COLO668 (cell line): ENCODE data around the gene MSI2.

Experiments
- DNase-seq: peaks from one replicate; lab custom pipeline; 2025; ENCODE audit not compliant: unreplicated experiment; lab: John Stamatoyannopoulos, UW

MSI2 gene

DNA sequence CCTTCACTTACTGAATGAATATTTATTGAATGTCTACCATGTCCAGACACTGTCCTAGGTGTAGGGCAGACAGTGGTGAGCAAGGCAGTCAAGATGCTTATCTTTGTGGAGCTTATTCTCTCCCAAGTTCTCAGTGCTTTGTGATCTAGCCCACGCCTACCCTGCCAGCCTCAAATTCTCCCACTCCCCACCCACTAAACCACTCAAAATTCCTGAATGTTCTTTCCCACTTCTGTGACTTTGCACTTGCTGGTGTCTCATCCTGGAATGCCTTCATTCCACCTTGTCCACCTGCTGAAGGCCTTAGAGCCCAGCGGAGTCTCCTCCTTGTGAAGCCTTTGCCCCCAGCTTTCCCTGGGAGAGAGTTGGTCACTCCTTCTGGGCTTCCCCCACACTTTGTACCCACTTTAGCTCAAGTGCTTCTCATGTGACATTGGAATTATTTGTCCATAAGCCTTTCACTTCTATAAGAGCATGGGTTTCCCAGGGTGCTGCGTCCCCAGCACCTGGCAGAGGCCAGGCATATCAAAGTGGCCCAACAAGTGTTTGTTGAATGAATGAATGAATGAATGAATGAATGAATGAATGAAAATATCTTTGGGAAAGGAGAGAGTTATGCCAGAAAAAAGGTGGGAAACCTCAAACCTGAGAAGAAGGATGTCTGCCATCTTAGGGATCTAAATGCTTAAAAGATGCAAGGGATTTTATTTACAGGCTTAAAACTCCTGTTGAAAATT is 465.8 kb downstream of the MSI2 start:
- DNase-seq = no peak

DNA sequence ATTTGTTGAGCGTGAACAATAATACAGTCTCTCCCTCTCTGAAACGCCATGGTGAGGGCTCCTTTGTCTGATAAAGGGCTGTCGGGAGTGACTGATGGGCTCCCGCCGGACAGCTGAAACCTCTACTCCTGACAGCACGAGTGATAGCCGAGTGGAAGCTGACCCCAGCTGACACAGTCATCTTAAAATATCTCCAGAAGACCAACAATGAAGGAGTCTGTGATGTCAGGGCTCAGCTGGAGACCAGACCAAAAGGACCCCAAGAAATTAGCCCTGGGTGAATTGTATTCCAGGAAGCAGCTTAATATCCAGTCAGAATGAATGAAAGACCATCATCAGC is 466.4 kb downstream of the MSI2 start:
- DNase-seq = no peak

DNA sequence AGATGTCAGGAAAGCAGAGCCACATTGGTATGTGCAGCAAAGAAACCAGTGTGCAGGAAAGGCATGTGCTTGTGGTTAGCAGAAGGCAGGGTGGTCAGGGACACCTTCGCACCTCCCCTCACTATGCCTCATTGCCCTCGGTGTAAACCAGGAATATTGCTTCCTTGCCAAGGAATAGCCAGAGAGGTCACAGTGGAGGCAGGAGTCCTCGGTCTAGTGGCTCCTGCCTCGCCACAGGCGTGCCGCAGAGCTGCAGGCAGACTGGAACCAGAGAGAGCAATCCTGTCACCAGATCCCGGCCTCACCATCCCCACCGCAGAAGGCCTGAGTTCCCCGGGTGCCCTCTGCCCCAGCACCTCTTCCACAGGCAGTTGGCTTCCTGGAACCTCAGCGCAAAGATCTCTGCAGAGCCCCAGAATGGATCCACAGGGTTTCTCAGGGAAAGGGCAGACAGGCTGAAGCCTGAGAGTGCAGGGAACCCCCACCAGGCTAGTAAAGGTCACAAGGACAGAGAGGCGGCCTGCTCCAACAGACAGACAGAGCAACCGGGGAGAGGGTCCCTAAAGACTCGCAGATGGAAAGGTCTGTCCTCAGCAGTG is 467.2 kb downstream of the MSI2 start:
- DNase-seq = no peak

DNA sequence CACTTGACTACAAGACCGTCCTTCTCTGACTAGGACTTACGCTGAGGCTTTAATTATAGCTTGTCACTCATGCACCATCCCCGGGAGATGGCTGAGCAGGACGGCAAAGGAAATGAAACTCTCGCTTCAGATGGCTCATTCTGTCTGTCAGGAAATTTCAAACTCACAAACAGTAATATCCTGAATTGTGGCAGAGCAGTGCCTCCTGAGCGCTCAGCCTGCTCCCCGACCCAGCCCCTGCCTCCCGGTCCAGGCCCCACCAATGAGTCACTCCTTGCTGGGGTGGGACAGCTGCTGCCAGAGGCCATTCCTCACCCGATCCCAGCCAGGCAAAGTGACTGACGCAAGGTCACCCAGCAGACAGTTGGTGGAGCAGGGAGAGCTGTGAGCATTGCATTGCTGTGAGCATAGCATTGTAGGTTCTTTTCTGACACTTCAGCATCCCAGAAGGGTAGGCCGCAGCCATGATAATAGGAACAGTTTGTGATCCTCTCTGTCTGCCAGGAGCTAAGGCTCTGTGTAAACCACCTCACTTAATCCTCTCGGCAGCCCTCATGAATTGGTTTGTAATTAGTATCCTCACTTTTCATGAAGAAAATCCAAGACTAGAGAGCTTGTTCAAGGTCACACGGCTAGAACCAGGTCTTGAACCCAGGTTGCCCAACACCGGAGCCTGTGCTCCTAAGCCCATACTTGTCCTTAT is 467.9 kb downstream of the MSI2 start:
- no peak for DNase-seq

DNA sequence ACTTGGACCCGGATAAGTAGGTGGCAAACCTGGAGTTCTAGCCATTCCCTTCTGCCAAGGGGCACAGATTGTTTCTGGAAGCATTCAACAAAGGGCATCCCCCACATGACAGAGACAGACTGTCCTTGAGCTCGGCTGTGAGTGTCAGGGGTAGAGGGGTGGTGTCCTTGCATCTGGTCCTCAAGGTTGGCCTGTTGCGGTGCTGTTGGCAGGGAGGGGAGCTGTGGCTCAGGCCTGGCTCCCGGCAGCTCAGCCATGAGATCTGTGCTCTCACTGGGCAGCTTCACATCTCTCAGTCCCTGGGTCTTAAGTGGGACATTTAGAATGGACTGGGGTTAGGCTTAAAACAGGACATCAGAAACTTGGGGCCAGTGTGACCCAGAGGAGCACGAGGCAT is 468.4 kb downstream of the MSI2 start:
- no peak for DNase-seq

DNA sequence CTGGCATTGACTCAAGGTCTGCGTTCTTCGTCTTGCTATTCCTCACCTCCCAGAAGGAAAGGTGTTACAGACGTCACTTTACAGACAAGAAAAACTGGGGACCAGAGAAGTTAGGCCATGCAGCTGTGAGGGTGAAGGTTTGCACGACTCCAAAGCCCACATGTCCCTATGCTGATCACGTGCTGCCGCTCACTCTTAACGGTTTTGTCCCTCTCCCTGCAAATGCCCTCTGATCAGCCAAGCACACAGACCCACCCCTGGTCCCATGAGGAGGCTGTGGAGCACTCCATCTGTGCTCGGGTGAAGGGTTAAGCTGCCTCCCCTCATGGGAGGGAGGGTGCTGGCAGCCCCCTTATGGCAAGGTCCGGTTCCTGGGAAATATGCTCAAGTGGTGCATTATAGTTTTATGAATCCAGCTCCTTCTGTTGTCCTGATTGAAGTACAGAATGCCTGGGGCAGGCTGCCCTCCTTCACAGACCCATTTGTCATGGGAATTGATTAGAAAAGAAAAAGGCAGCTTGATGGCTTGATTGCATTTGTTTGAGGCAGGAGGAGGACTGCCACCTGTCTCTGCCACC is 470.0 kb downstream of the MSI2 start:
- no peak for DNase-seq

DNA sequence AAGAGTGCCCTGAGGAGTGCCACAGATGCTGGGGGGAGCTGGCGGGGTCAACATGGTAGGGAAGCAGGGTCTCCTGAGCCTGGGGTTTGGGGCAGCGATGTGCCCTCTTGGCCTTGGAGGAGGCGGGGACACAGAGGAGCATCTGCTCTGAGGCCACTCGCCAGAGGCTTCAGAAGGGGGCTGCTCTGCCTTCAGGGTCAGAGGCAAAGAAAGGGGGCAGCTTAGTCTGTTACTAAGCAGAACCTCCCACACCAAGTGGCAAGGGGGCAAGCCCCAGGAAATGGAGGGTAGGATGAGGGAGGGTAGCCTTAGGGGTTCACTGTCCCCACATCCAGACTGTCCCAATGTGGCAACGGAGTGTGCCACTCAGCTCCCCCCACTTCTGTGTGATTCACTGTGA is 470.5 kb downstream of the MSI2 start:
- no peak for DNase-seq

DNA sequence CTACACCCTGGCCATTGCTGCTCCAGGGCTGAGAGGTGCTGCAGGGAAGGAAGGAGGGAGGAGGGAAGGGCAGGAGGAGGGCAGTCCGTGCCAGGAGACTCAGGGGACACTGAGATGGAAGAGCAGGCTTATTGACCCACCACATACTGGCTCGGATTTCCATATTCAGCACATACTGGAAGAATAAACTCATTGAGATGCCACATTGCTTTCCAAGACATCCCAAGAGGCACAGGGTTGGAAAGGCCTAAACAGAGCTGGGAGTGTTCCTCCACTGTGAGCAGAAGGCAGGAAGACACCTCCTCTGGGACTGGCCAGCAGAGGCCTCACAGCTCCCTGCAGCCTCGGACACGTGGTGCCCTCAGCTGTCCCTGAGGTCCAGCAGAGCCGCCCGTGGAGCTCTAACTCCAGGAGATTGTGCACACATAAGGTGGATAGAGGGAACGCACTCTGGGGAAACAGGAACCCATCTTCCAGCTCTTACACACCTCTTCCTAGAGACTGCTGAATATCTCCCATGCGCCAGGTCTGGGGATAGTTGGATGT is 471.4 kb downstream of the MSI2 start:
- DNase-seq = no peak

DNA sequence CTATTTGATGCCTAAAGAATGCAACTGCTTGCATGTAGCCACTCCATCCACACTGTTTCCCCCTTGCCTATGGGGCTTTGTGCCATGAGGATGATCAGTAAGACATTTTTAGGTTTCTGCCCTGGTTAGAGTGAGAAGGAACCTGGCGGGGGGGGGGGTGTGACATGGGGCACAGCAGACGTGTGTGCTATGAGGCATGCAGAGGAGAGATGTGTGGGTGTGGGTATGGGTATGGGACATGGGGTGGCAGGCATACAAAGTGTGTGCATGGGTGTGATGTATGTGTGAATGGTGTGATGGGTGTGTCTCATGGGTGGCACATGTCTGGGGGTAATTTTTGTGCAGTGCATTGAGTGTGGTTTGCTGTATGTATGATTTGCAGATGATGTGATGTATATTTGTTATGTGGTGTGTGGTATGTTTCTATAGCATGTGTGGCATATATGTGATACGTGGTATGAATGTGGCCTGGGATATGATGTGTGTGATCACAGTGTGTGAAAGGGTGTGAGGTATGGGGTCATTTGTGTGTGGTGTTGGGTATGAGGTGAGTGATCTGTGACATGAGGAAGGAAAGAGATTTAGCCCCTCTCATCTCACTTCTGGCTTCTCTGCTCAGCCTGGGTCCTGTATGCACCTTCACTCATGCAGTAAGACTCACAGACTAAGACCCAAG is 473.8 kb downstream of the MSI2 start:
- DNase-seq = no peak

DNA sequence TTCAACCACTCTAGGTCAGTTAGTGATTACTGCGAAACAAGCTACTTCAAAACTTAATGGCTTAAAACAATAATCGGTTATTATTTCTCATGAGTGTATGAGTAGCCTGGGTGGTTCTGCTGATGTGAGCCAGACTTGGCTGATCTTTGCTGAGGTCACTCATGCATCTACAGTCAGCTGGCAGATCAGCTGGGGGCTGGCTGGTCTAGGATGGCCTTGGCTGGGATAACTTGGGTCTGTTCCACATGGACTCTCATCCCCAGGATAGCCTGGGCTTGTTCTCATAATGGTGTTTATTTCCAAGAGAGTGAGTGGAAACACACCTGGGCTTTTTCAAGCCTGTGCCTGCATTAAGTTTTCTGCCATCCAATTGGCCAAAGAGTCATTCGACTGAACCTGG is 475.7 kb downstream of the MSI2 start:
- DNase-seq = no peak

DNA sequence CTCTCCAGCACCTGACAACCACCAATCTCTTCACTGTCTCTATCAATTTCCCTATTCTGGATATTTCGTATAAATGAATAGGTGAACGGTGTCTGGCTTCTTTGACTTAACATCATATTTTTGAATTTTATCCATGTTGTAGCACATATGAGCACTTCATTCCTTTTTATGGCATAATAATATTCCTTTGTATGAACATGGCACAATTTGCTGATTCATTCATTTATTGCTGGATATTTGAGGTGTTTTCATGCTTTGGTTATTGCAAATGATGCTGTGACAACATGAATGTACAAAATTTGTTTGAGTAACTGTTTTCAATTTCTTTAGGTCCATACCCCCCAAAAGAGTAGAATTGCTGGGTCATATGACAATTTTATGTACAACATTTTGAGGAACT is 476.8 kb downstream of the MSI2 start:
- DNase-seq = no peak
